Gastrocnemius medialis (tissue), 4 donors: Measurements from ENCODE around the gene STAM2.

Experiments
- POLR2A ChIP-seq, 2 donors: fragments of 450-650 bp; IDR thresholded peaks; one replicate each; pipeline ENCODE4 v1.6.1; 2017; ENCODE audit warnings: antibody characterized with exemption in 2 of 2, mild to moderate bottlenecking in 2 of 2, moderate library complexity in 2 of 2
- TF ChIP-seq, protein P1 (sequence below), 5 experiments: fragments of 450-650 bp in 3 of 5; fragments of 200-600 bp in 2 of 5; sonication (generic) in 2 of 5; IDR thresholded peaks in 4 of 5; conservative IDR thresholded peaks in 1 of 5; 1 replicate in 4 of 5; 2 replicates in 1 of 5; pipeline ENCODE4 v1.5.1; 2016 to 2019; ENCODE audit warnings: antibody characterized with exemption in 5 of 5, mild to moderate bottlenecking in 3 of 5, moderate library complexity in 3 of 5

DNA sequence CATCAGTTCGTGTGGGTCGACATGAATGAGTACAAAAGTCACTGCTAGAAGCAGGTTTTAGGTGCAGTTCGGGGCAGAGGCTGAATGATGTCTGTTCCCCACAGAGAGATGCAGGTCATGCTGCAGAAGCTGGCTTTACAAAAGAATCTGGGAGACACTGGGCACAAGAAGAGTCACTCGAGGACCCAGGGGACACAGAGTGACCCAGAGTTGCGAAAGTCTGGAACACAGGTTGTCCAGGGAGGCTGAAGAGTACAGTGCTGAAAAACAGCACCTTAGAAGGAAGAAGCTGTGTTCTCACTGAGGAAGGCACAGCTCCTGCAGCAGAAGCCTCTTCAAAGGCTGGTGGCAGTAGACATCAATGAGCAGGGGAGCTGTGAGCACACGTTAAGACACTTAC is 91.5 kb downstream of the STAM2 start:
- TF ChIP-seq, protein P1, sequence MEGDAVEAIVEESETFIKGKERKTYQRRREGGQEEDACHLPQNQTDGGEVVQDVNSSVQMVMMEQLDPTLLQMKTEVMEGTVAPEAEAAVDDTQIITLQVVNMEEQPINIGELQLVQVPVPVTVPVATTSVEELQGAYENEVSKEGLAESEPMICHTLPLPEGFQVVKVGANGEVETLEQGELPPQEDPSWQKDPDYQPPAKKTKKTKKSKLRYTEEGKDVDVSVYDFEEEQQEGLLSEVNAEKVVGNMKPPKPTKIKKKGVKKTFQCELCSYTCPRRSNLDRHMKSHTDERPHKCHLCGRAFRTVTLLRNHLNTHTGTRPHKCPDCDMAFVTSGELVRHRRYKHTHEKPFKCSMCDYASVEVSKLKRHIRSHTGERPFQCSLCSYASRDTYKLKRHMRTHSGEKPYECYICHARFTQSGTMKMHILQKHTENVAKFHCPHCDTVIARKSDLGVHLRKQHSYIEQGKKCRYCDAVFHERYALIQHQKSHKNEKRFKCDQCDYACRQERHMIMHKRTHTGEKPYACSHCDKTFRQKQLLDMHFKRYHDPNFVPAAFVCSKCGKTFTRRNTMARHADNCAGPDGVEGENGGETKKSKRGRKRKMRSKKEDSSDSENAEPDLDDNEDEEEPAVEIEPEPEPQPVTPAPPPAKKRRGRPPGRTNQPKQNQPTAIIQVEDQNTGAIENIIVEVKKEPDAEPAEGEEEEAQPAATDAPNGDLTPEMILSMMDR (IDR thresholded peaks at IDR 0.05 in 4 of 5, conservative IDR thresholded peaks at IDR 0.05 in 1 of 5) = no peak
- no peak for TF ChIP-seq POLR2A (IDR thresholded peaks at IDR 0.05)
